GM12878 (cell line): ENCODE data around the gene HMCN2.

Experiments used
- ASH2L ChIP-seq: fragments of 300-600, 200-600 bp; sonication (generic); IDR thresholded peaks from 2 replicates; pipeline ENCODE4 v1.6.1; 2017; ENCODE audit warnings: low read depth, mild to moderate bottlenecking, borderline replicate concordance
- CBFB ChIP-seq: IDR thresholded peaks from 2 replicates; pipeline ENCODE4 v1.6.1; 2016; ENCODE audit warnings: antibody characterized with exemption, low read depth
- JUND ChIP-seq: IDR thresholded peaks from 2 replicates; pipeline ENCODE4 v1.6.1; 2012; ENCODE audit warnings: low read depth, mild to moderate bottlenecking, low read length, improper control_type of control experiment, moderate library complexity
- POLR2AphosphoS5 ChIP-seq: IDR thresholded peaks from 2 replicates; pipeline ENCODE4 v1.6.1; 2011; ENCODE audit warnings: mild to moderate bottlenecking, low read length, inconsistent platforms
- RBBP5 ChIP-seq: fragments of 200-600 bp; sonication (generic); conservative IDR thresholded peaks from 2 replicates; pipeline ENCODE4 v1.6.1; 2016
- TF ChIP-seq, protein P1 (sequence below), 3 experiments: IDR thresholded peaks in 2 of 3; conservative IDR thresholded peaks in 1 of 3; 2 replicates each; pipeline ENCODE4 v1.5.1; 2011; ENCODE audit warnings: low read depth in 3 of 3, low read length in 3 of 3, mild to moderate bottlenecking in 3 of 3, control low read depth in 2 of 3, moderate library complexity in 2 of 3, inconsistent platforms in 1 of 3, mixed read lengths in 1 of 3; ENCODE audit not compliant: control insufficient read depth in 2 of 3, insufficient read depth in 1 of 3; ENCODE audit errors: extremely low read depth in 1 of 3
- TF ChIP-seq, protein P2 (sequence below): IDR thresholded peaks from 2 replicates; pipeline ENCODE4 v1.6.1; 2012; ENCODE audit warnings: mild to moderate bottlenecking, low read depth, low read length
- TF ChIP-seq, protein P3 (sequence below): IDR thresholded peaks from 2 replicates; pipeline ENCODE4 v1.6.1; 2012; ENCODE audit warnings: low read depth, low read length, improper control_type of control experiment
- TF ChIP-seq, protein P4 (sequence below): IDR thresholded peaks from 2 replicates; pipeline ENCODE4 v1.6.1; 2011; ENCODE audit warnings: mild to moderate bottlenecking, low read depth, low read length, moderate library complexity; ENCODE audit not compliant: insufficient replicate concordance

DNA sequence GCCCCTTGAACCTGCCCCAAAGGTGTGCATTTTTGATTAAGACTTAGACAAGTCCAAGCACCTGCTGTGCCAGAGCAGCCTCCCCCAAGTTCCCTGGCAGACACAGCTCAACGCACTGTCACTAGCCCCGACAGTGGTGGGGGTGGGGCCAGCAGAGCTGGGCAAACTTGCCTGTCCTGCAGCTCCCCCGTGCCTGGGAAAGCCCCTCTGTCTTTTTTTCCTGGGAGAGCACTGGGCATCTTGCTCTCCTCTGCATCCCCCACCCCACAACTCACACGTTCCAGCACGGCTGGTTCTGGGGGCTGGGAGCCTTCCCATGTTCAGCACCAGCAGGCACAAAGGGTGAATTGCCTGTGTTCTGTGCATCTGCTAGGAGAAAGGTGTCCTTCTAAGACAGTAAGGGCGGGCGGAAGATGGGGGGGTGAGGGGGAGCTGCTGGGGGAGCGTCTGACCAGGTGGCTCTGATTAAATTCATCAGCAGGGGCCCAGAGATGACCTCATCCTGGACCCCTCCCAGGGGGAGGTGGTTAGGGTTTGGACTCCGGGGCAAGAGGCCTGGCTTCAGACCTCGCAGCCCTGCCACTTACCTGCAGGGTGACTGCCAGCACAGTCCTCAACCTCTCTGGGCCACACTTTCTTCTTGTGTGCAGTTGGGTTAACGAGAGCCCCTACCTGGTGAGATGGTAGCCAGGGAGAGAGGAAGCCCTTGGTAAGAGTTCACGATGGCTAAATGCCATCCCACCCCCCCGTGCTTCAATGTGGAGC is 23.5 kb downstream of the HMCN2 start:
- TF ChIP-seq, protein P1, sequence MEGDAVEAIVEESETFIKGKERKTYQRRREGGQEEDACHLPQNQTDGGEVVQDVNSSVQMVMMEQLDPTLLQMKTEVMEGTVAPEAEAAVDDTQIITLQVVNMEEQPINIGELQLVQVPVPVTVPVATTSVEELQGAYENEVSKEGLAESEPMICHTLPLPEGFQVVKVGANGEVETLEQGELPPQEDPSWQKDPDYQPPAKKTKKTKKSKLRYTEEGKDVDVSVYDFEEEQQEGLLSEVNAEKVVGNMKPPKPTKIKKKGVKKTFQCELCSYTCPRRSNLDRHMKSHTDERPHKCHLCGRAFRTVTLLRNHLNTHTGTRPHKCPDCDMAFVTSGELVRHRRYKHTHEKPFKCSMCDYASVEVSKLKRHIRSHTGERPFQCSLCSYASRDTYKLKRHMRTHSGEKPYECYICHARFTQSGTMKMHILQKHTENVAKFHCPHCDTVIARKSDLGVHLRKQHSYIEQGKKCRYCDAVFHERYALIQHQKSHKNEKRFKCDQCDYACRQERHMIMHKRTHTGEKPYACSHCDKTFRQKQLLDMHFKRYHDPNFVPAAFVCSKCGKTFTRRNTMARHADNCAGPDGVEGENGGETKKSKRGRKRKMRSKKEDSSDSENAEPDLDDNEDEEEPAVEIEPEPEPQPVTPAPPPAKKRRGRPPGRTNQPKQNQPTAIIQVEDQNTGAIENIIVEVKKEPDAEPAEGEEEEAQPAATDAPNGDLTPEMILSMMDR (IDR thresholded peaks at IDR 0.05 in 2 of 3, conservative IDR thresholded peaks at IDR 0.05 in 1 of 3; ENCODE audit: control insufficient read depth in 2 of 3, extremely low read depth in 1 of 3, insufficient read depth in 1 of 3, low read depth in 3 of 3, low read length in 3 of 3): no peak
- TF ChIP-seq JUND (no peak), CBFB (no peak), RBBP5 (no peak), ASH2L (no peak), POLR2AphosphoS5 (no peak)
- TF ChIP-seq, protein P2, sequence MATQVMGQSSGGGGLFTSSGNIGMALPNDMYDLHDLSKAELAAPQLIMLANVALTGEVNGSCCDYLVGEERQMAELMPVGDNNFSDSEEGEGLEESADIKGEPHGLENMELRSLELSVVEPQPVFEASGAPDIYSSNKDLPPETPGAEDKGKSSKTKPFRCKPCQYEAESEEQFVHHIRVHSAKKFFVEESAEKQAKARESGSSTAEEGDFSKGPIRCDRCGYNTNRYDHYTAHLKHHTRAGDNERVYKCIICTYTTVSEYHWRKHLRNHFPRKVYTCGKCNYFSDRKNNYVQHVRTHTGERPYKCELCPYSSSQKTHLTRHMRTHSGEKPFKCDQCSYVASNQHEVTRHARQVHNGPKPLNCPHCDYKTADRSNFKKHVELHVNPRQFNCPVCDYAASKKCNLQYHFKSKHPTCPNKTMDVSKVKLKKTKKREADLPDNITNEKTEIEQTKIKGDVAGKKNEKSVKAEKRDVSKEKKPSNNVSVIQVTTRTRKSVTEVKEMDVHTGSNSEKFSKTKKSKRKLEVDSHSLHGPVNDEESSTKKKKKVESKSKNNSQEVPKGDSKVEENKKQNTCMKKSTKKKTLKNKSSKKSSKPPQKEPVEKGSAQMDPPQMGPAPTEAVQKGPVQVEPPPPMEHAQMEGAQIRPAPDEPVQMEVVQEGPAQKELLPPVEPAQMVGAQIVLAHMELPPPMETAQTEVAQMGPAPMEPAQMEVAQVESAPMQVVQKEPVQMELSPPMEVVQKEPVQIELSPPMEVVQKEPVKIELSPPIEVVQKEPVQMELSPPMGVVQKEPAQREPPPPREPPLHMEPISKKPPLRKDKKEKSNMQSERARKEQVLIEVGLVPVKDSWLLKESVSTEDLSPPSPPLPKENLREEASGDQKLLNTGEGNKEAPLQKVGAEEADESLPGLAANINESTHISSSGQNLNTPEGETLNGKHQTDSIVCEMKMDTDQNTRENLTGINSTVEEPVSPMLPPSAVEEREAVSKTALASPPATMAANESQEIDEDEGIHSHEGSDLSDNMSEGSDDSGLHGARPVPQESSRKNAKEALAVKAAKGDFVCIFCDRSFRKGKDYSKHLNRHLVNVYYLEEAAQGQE: no peak
- TF ChIP-seq, protein P3, sequence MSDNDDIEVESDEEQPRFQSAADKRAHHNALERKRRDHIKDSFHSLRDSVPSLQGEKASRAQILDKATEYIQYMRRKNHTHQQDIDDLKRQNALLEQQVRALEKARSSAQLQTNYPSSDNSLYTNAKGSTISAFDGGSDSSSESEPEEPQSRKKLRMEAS: no peak
- TF ChIP-seq, protein P4, sequence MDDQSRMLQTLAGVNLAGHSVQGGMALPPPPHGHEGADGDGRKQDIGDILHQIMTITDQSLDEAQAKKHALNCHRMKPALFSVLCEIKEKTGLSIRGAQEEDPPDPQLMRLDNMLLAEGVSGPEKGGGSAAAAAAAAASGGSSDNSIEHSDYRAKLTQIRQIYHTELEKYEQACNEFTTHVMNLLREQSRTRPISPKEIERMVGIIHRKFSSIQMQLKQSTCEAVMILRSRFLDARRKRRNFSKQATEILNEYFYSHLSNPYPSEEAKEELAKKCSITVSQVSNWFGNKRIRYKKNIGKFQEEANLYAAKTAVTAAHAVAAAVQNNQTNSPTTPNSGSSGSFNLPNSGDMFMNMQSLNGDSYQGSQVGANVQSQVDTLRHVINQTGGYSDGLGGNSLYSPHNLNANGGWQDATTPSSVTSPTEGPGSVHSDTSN: no peak
